ENCODE data around the gene CDK10. TPM values are rescaled to one million over a fixed set of nuclear protein-coding genes. Genes with fewer than 3 reads are reported as not detected.
A peak's percentile ranks its signal among the peaks of the same experiment; 100 is the strongest.

The CDK10 gene
- total and polyA plus RNA-seq, 9 of the 15 experiments (the other 6 are each of a cell fraction or from before 2014, with no cell fraction given): 2.0 to 85.1 (median 40.1) TPM

- no peak for TF ChIP-seq ZMIZ1 (IDR thresholded peaks at IDR 0.05; ENCODE audit: low read depth in 2 of 2, low read length in 2 of 2)
- no peak for TF ChIP-seq PRDM10 (IDR thresholded peaks at IDR 0.05; ENCODE audit: partially characterized antibody)
- TF ChIP-seq ZSCAN32 (CRISPR knock-in tag; IDR thresholded peaks at IDR 0.05): no peak
- TF ChIP-seq HES1 (IDR thresholded peaks at IDR 0.05; ENCODE audit: low read depth): no peak
- no peak for TF ChIP-seq NR0B1 (IDR thresholded peaks at IDR 0.05; ENCODE audit: partially characterized antibody)
- TF ChIP-seq ZNF212 (CRISPR knock-in tag; IDR thresholded peaks at IDR 0.05): no peak
- TF ChIP-seq JUN (IDR thresholded peaks at IDR 0.05; ENCODE audit: borderline replicate concordance, low read depth, low read length): peak; percentile 24; the same call in 1 of the 2 replicates
- no peak for TF ChIP-seq JUN (CRISPR knock-in tag; IDR thresholded peaks at IDR 0.05; ENCODE audit: borderline replicate concordance)
- TF ChIP-seq ZNF124 (CRISPR knock-in tag; IDR thresholded peaks at IDR 0.05): no peak
- no peak for TF ChIP-seq NFRKB (IDR thresholded peaks at IDR 0.05; ENCODE audit: low read depth)
- TF ChIP-seq POU5F1 (IDR thresholded peaks at IDR 0.05; ENCODE audit: borderline replicate concordance, low read depth, low read length, partially characterized antibody): no peak
- no peak for TF ChIP-seq TAL1 (IDR thresholded peaks at IDR 0.05)
- TF ChIP-seq PATZ1 (CRISPR knock-in tag; IDR thresholded peaks at IDR 0.05; ENCODE audit: borderline replicate concordance): no peak
- no peak for TF ChIP-seq ZNF354B (CRISPR knock-in tag; IDR thresholded peaks at IDR 0.05)
Measured at GRCh38 chr16:89720813-89721545, 34.5 kb downstream of the CDK10 start, which contains the start of the genes VPS9D1 and ZNF276 (continued).
